Activated CD8-positive, alpha-beta memory T cell treated with anti-CD3 and anti-CD28 coated beads, Interleukin-2, amount 50 U/mL, for 4 hours (primary cell): ENCODE results near the gene ASCC1.
"Not testable (repeated sequence)": the region's sequence is repeated elsewhere in the genome, so short reads cannot be mapped to it uniquely, and the experiment has no call there.

Experiments
- DNase-seq: peaks from one replicate; pipeline ENCODE4 v3.0.0-alpha.2; 2020

Gene ASCC1

DNA sequence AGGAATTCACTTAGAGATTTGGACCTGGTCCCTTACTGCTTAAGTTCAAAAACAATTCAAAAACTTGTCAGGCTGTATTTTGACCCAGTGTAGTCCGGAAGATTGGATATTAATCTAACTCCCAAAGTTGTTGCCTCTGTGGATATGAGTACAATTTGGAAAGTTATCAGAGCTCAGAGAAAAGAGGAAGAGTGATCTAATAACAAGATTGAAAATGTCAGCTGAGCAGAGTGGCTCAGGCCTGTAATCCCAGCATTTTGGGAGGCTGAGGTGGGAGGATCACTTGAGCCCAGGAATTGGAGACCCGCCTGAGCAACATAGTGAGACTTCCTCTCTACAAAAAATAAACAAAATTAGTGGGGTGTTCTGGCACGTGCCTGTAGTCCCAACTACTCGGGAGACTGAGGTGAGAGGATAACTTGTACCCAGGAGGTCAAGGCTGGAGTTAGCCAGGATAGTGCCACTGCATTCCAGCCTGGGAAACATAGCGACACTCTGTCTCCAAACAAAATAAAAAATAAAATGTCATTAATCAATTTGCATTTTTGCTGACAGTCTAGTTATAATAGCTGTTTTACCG, 3.2 kb upstream of the ASCC1 start:
- DNase-seq: no peak

DNA sequence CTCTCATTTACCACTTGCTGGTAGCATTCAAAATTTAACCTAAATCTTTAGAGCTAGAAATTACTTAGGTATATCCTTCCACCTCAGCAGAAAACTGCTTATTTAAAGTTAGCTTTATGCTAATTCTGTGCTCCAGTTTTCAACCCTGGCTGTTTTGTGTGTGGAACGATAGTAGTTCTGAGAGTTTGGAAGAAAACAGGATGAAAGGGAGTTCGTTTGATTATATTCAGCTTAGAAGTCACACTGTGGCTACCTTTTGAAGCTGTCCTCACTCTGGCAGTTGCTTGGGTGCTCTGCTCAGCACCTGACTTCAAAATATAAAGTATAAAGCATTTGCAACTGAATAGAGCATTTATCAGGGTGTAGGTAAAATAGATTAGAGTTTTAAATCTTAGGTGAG, 2.6 kb upstream of the ASCC1 start:
- DNase-seq: no peak

DNA sequence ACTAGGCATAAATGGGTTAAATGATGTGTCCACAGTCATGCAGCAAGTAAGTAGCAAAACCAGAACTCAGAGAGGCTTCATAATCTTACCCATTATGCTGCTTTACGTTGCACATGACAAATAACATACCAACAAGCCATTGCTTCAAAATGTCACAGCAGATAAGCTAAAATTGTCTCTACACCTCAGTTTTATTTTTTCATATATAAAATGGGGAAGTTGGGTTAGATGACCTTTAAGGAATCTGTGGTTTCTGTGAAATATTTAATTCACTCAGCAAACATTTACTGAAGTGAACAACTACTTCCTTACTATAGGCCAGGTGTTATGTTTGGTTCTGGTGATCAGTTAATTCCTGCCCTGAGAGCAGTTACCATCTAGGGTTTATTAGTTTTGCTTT, 2.2 kb upstream of the ASCC1 start:
- DNase-seq: no peak

DNA sequence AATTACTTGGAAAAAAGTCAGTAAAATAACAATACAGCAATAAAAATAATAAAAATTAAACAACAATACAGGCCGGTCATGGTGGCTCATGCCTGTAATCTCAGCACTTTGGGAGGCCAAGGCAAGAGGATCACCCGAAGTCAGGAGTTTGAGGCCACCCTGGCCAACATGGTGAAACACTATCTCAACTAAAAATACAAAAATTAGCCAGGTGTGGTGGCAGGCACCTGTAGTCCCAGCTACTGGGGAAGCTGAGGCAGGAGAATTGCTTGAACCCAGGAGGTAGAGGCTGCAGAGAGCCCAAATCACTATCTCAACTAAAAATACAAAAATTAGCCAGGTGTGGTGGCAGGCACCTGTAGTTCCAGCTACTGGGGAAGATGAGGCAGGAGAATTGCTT, 4.2 kb downstream of the ASCC1 start:
- DNase-seq: not testable (repeated sequence)

DNA sequence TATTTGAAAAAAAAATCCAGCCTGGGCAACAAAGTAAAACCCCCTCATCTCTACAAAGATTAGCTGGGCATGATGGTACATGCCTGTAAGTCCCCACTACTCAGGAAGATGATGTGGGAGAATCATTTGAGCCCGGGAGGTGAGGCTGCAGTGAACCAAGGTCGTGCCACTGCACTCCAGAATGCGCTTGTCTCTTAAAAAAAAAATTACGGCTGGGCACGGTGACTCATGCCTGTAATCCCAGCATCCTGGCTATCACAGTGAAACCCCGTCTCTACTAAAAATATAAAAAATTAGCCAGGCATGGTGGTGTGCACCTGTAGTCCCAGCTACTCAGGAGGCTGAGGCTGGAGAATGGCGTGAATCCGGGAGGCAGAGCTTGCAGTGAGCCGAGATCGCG, 4.7 kb downstream of the ASCC1 start:
- DNase-seq: not testable (repeated sequence)

DNA sequence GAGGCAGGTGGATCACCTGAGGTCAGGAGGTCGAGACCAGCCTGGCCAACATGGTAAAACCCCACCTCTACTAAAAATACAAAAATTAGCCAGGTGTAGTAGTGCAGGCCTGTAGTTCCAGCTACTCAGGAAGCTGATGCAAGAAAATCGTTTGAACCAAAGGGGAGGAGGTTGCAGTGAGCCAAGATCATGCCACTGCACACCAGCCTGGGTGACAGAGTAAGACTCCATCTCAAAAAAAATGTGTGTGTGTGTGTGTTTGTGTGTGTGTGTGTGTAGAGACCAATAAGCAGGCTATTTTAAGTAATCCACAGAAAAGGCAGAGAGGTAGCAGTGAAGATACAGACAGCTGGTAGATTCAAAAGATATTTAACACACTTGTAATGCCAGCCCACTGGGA, 7.5 kb downstream of the ASCC1 start:
- not testable (repeated sequence) for DNase-seq

DNA sequence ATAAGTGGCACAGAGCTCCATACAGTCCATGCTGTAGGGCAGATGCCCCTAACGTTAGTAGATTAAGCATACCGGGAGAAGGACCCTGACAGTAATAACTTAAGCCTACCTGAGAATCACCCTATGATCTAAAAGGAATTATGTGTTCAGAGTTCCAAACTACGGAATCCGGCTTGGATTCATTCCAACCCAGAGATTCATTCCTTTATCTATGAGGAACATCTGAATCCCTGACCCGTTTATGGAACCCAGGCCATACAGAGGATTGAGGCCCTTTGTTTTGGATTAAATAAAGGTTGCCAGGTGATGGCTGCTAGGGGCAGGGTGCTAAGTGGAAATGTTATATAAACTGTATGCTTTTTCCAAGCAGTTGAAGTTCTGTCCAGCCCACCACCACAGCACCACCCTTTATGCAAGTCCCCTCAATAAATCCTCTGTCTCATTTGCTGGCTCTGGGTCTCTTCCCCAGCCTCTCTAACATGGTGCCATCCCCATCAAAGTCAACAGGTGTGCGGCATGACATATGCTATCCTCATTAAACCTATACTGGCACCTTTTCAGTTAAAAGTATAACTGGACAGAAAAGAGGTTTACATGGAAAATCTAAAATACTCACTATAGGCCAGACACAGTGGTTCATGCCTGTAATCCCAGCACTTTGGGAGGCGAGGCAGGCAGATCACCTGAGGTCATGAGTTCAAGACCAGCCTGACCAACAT, 9.4 kb downstream of the ASCC1 start:
- DNase-seq: no peak

DNA sequence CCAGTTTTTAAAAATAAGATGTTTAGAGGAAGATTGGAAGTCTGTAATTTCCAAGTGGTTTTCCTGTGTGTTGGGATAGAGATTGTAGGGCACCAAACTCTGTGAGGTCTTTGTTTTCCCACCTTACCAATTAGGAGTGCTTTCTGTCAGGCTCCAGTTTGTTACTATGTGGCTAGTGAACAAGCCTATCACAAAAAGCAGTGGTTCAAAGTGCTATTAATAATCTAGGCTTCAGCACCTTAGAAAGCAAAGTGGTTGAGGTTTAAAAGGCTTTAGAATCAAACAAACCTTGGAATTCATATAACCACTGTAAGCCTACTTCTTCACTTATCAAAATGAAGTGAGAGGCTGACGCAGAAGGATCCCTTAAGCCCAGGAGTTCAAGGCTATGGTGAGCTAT, 11.4 kb downstream of the ASCC1 start:
- no peak for DNase-seq

DNA sequence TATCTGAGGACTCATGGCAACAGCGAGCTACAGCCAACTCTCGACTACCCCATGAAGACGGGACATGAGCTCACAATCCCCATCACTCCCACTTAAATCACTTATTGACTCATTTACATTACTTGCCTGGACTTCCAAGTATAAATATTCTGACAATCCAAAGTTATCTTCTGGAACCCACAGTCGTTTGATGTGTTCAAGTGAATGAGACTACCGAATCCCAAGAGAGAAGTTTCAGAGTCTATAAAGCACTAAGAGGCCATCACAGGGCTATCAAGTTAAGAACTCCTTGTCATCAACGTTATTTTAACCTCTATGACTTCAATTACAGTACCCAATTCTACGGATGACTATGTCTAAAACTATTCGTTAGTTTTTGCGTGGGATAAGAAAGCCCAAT, 11.8 kb downstream of the ASCC1 start:
- no peak for DNase-seq

DNA sequence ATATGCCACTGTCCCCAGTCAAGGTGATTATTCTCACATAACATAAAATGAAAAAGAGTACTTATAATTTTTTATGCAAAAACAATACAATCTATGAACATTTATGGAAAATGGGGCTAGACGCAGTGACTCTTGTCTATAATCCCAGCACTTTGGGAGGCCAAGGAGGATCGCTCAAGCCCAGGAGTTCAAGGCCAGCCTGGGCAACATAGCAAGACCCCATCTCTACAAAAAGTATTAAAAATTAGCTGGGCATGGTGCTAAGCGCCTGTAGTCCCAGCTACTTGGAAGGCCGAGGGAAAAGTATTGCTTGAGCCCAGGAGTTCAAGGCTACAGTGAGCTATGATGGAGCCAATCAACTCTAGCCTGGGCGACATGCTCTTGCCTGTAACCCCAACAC, 14.8 kb downstream of the ASCC1 start:
- no peak for DNase-seq

DNA sequence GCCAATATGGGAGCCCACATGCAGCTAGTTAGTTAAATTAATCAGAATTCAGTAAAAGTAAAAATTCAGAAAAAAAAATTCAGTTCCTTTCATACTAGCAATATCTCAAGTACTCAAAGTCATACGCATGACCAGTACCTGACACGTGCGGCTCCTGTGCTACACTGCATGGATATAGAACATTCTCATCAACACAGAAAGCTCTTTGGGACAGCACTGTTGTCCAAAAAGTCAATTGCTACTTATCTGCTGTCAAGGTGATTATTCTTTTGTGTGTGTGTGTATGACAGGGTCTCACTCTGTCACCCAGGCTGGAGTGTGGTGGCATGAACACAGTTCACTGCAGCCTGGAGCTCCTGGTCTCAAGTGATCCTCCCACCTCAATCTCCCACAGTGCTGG, 15.2 kb downstream of the ASCC1 start:
- DNase-seq: no peak

DNA sequence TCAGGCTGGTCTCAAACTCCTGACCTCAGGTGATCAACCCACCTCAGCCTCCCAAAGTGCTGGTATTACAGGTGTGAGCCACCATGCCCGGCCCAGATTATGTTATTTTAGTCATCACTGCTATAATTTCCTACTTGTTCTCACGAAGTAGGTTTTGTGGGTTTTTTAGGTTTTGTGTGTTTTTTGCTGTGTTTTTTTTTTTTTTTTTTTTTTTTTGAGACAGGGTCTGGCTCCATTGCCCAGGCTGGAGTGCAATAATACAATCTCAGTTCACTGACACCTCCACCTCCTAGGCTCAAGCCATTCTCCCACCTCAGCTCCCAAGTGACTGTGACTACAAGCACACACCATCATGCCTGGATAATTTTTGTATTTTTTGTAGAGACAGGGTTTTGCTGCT, 21.1 kb downstream of the ASCC1 start:
- DNase-seq: no peak

DNA sequence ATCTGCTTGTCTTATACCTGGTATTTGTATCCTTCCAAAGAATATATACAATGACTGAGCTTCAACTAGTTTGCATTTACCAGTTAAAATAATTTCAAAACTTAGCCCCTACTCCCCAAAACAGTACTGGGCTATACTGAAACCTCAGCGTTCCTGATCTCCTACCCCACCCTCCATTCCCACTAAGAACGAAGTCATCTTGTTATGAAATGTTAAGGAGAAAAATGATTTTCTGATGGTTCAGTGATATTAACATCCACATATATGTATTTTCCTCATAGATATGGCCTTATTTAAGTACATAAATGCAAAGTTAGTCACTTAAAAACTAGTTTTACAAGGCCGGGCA, 29.1 kb downstream of the ASCC1 start:
- DNase-seq: no peak

DNA sequence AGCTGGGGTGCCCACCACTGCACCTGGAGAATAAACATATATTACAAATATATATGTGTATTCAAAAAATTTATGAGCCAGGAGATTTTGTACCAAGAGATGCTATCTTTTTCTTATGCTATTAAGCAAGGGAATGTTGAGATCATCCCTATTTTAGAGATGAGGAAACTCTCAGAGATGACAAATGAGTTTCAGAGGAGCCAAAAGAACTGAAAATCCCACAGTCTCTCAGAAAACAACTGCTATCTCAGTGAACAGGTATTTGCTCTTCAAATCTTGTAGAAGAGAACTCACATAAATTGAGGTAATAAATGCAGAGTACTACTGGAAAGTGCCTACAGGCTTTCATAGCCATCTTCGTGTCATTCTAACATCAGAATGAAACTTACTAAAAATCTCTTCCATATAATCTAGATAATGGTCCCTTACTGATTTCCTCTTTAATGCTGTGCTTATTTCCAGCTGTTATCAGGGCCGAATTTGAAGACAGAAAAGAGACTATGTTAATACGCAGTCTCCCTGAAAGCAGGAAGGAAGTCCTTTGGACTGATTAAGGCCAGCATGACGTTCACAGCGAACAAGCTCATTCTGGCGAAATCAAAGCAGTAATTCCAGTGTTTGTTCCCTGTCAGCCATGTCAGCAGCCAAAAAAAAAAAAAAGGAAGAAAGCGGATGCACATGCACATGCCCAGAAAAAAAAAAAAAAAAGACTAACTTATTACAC, 29.7 kb downstream of the ASCC1 start:
- no peak for DNase-seq

DNA sequence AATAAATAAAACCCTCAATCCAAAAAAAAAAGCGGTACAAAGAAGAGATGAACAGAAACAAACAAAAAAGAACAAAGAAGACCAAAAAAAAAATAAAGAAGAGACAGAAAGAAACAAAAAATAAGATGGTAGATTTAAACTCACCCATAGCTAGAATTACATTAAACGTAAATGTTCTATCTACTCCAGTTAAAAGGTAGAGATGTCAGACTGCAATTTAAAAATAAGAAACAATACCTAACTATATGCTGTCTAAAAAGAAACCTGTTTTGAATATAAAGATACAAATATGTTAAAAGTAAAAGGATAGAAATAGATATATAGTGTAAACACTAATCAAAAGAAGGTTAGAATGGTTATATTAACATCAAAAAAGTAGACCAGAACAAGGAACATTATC, 31.9 kb downstream of the ASCC1 start:
- DNase-seq: no peak

DNA sequence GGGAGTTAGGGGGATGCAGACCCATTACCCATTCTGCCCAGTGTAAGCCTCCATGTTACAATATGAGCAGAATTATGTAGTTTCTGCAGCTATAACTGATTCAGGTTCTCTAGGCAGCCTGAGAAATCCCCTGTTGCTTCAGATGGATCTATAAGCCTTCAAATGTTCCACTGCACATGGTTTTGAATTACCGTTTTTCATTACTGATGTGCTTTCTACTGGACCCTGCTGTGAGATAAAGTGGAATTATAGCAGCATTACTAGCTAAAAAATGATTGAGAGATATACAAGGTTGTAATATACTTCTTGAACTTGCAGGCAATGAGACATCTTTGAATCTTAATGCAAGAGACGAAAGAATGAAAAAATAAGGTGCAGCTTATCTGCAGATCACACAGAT, 38.6 kb downstream of the ASCC1 start:
- no peak for DNase-seq

DNA sequence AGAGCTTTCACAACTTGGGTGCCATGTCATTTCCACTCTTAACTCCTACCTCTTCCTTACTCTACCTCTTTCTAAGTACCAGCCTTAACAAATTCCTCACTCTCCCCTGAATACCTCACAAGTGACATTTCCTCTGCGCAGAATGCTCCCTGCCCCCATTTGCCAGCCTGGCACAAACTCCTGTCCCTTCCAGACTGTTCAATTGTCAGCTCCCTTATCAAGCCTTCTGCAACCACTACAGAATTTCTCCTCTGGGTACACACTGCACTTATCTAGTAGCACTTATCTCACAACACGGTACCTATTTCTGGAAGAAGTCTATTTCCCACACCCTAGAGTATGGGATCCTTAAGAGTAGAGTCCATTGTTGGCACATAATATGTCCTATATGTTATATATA, 39.4 kb downstream of the ASCC1 start:
- DNase-seq: no peak

DNA sequence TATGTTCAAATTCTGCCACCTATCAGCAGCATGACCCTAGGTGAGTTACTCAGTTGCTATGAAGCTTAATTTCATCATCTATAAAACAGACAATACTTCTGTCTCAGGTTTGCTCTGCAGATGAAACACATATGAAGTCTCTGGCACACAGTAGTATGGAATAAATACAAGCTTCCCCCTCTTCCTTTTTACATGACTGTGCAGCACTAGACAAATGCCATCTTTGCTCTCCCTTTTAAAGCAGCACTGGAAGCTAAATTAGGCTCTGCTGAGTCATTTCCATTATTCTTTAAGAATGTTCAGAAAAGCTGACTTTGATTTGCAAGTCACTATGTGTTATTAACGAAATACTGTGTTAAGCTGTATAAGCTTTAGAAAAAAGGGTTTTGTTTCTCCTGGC, 40.9 kb downstream of the ASCC1 start:
- DNase-seq: no peak

DNA sequence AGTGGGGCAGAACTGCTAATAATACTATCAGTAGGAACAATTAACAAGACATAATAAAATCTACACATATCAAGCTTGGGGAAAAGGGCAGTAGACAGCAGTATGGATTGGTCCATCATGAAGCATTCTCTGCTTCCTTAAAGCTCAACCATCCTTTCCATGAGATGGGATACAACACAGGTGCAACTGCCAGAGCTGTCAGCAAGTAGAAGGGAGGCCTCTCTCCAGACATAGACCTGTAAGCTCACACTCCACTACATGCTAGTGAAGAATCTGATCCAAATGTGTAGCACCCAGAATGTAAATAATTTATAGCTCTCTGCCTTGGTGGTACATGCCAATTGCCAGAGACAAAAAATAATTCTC, 41.8 kb downstream of the ASCC1 start:
- DNase-seq: no peak

DNA sequence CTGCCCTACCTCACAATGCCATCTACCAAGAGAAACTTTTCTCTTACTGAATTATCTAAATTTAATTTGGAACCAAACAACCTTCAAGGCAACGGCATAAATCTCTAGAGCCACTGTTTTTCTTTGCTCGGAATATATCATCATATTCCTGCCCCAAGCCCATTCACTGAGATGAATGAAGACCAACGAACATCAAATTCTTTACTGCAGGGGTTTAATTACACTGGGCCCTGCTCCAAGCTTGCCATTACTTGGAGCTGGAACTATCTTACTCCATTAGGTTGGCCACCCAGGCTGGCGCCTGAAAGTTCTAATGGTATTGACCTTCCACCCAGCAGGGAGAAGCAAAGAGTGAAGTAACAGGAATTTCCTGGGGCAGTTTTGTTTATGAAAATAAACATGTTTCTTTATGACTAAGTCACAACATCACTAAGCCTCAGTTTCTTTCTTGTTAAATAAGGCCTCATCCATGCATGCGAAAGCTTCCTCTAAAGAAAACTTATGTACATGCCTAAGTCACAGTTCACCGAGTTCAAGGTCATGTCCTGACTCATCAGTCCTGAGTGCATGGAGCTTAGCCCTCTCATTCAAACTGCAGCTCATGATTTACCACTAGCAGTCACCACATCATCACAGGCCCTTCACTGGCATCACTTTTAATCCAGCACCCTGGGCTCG, 42.3 kb downstream of the ASCC1 start:
- DNase-seq: no peak

DNA sequence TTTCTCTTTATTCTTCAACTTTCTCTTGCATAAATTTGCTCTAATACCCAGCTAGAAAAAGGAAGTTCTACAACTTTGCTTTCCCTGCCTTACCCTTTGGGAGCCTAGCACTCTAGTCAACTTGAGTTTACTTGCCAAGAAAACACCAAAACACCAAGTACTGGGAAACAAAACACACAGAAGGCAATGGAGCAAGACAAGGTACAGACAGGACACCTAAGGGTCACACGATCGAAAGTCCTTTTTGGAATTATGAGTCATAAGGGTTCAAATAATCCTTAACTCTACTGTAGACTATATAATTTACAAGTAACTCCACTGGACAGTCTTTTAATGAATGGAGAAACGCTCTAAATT, 42.8 kb downstream of the ASCC1 start:
- DNase-seq: no peak

DNA sequence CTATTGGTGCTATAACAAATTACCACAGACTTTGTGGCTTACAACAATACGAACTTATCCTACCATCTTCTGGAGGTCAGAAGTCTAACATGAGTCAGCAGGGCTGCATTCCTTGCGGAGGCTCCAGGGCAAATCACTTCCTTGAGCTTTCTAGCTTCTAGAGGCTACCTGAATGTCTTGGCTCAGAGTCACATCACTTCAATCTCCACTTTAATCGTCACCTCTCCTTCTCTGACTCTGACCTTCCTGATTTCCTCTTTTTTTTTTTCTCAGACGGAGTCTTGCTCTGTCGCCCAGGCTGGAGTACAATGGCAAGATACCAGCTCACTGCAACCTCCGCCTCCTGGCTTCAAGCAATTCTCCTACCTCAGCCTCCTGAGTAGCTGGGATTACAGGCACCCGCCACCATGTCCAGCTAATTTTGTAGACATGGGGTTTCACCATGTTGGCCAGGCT, 44.9 kb downstream of the ASCC1 start:
- DNase-seq: no peak

DNA sequence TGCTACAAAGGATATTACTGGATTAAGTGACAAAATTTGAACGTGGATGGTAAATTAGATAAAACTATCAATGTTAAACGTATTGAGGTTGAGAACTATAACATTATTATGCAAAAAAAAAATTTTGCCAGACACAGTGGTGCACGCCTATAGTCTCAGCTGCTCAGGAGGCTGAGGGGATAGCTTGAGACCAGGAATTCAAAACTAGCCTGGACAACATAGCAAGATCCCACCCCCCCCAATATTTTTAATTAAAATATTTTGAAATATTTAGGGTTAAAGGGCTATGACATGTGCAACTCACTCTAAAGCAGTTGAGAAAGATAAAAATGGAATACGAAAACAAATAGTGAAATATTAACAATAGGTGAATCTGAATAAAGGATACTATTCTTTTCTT, 45.3 kb downstream of the ASCC1 start:
- no peak for DNase-seq

DNA sequence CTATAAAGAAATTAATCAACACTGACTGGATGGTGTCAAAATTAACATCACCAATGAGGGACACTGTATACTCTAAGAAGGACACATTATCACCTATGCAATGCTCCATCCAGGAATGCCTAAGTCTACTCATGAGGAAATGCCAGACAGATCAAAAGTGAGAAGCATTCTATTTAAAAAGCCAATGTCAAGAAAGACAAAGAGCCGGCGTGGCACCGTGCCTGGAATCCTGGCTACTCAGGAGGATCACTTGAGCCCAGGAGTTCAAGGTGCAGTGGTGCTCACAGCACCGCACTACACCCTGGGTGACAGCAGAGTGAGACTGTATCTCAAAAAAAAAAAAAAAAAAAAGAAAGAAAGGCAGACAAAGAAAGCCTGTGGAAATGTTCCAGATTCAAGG, 45.8 kb downstream of the ASCC1 start:
- no peak for DNase-seq
